Right lobe of liver (tissue), 6 donors: ENCODE data around the gene ZSWIM5. TPM values are rescaled to one million over a fixed set of nuclear protein-coding genes. Genes with fewer than 3 reads are reported as not detected.
"Not testable (repeated sequence)": the region's sequence is repeated elsewhere in the genome, so short reads cannot be mapped to it uniquely, and the experiment has no call there.

Experiments used
- ATAC-seq, 4 donors: fragments of 200-7000 bp; cut with Tn5 transposase; one replicate each; pipeline ENCODE4 v1.9.1; 2020; ENCODE audit warnings: mild to moderate bottlenecking in 4 of 4, moderate library complexity in 4 of 4
- DNase-seq, 3 donors: peaks; one replicate each; pipeline ENCODE4 v3.0.0-alpha.2; 2020
- H3K27ac ChIP-seq, 3 donors: fragments of 200-600 bp; one replicate each; pipeline ENCODE4 v1.8.0; 2022
- H3K27me3 ChIP-seq, 2 donors: fragments of 200-600 bp; one replicate each; pipeline ENCODE4 v1.8.0; 2022
- H3K36me3 ChIP-seq, 4 donors: fragments of 200-600 bp; sonication (generic) in 1 of 4; one replicate each; pipeline versions ENCODE4 v1.5.1 to v1.8.0; 2017 to 2022; ENCODE audit warnings: control low read depth in 1 of 4
- H3K4me1 ChIP-seq, 4 donors: fragments of 200-600 bp; sonication (generic) in 1 of 4; one replicate each; pipeline versions ENCODE4 v1.5.1 to v1.8.0; 2017 to 2022; ENCODE audit warnings: control low read depth in 1 of 4
- H3K4me3 ChIP-seq, 3 donors: fragments of 200-600 bp; one replicate each; pipeline ENCODE4 v1.8.0; 2022
- H3K9me3 ChIP-seq, 4 donors: fragments of 200-600 bp; sonication (generic) in 1 of 4; one replicate each; pipeline versions ENCODE4 v1.5.1 to v1.8.0; 2017 to 2022; ENCODE audit warnings: control low read depth in 1 of 4
- CTCF ChIP-seq, 4 donors: fragments of 200-600 bp in 3 of 4; fragments of 450-650 bp in 1 of 4; IDR thresholded peaks; one replicate each; pipeline versions ENCODE4 v1.5.1 to v1.8.0; 2016 to 2022; ENCODE audit warnings: antibody characterized with exemption in 4 of 4, mild to moderate bottlenecking in 2 of 4
- POLR2A ChIP-seq: fragments of 450-650 bp; IDR thresholded peaks from one replicate; pipeline ENCODE4 v1.6.1; 2017; ENCODE audit warnings: antibody characterized with exemption, mild to moderate bottlenecking
- WGBS: methylation state at CpG from one replicate; pipeline ENCODE4 v1.1.6; 2018; ENCODE audit warnings: low coverage, low lambda C conversion rate; ENCODE audit not compliant: insufficient coverage; ENCODE audit errors: missing lambda C conversion rate; 5-methylcytosine and 5-hydroxymethylcytosine counted together
- intact Hi-C, 2 donors: fragments of 100-400 bp; cut with DNase I; formaldehyde crosslinking; loops; one replicate each; pipeline versions ENCODE4 v1.11.2 to v1.14.1; 2022
- total RNA-seq, 6 experiments: library from RNA; depleted of rRNA in 2 of 6; stranded (reverse); fragments of >200 nt in 2 of 6; fragmentation: NEBNext Ultra II Directional in 3 of 6; extraction: Animal tissue kit (Norgen Biotek cat#: 25700) in 3 of 6; gene quantifications; one replicate each; pipeline versions ENCODE4 v1.1.0 to v1.2.4, GENCODE V29; 2016 to 2023
- donor health status: DM: no; HTN: yes; CAD: no.
- donor health status: DM: no; HTN: no; CAD: no.
- donor health status: DM: no; HTN: no; CAD: no.
- donor health status: DM: no; HTN: yes; CAD: no.
- donor health status: DM: no; HTN: yes; CAD: no.

ZSWIM5 gene
- total RNA-seq, 6 experiments from 2014 or later, result 0.18 to 0.46 (median 0.31) TPM

- peaks cover 0 to 13% (median 5%) of the 10 kb centered on the region in 4 donors for H3K4me1 ChIP-seq
- H3K27me3 ChIP-seq, result no peaks in the 10 kb centered on the region
- no peaks in the 10 kb centered on the region for H3K9me3 ChIP-seq
- no peak overlapping the region for H3K27ac ChIP-seq
- DNase-seq, result peak in 1 of 3 donors; percentile 29
- no peak for TF ChIP-seq POLR2A
- TF ChIP-seq CTCF (IDR thresholded peaks at IDR 0.05), result no peak
- H3K36me3 ChIP-seq, result peaks cover 3 to 76% (median 50%) of the 10 kb centered on the region in 4 donors
- intact Hi-C loops, result no loop called here
- no peak for ATAC-seq
- no peak overlapping the region for H3K4me3 ChIP-seq
- 83% methylated on average over 1 of the region's 6 CpGs for WGBS
Observed at GRCh38 chr1:45005761-45006160, 200.6 kb downstream of the ZSWIM5 start.

- TF ChIP-seq CTCF (IDR thresholded peaks at IDR 0.05) (no peak), POLR2A (no peak)
- peak in 1 of 3 donors; percentile 31 for DNase-seq
- no peak overlapping the region for H3K27ac ChIP-seq
- no peaks in the 10 kb centered on the region for H3K27me3 ChIP-seq
- peaks cover 3 to 73% (median 49%) of the 10 kb centered on the region in 4 donors for H3K36me3 ChIP-seq
- H3K9me3 ChIP-seq, result no peaks in the 10 kb centered on the region
- intact Hi-C loops, result no loop called here
- H3K4me1 ChIP-seq, result peaks cover 0 to 4% (median 0%) of the 10 kb centered on the region in 4 donors
- ATAC-seq, result no peak
- WGBS, result 57% methylated on average over 1 of the region's 7 CpGs
- no peak overlapping the region for H3K4me3 ChIP-seq
Observed at GRCh38 chr1:45004281-45004920, 202.0 kb downstream of the ZSWIM5 start.

GRCh38 chr1:45003741-45004140 is 202.7 kb downstream of the ZSWIM5 start:
- DNase-seq (no peak), ATAC-seq (no peak)
- H3K4me3 ChIP-seq, result no peak overlapping the region
- TF ChIP-seq CTCF (IDR thresholded peaks at IDR 0.05), result no peak
- 82% methylated on average over 5 of the region's 14 CpGs for WGBS
- H3K4me1 ChIP-seq, result peaks cover 0 to 2% (median 0%) of the 10 kb centered on the region in 4 donors
- H3K27me3 ChIP-seq, result no peaks in the 10 kb centered on the region
- H3K27ac ChIP-seq, result no peak overlapping the region
- intact Hi-C loops, result no loop called here
- no peaks in the 10 kb centered on the region for H3K9me3 ChIP-seq
- peaks cover 3 to 66% (median 44%) of the 10 kb centered on the region in 4 donors for H3K36me3 ChIP-seq

GRCh38 chr1:45002650-45003645 is 203.5 kb downstream of the ZSWIM5 start:
- no peak for TF ChIP-seq CTCF (IDR thresholded peaks at IDR 0.05)
- no peak for TF ChIP-seq POLR2A
- H3K4me3 ChIP-seq, result no peak overlapping the region
- DNase-seq, result peak in 1 of 3 donors; percentile 53
- intact Hi-C loops, result no loop called here
- peaks cover 3 to 58% (median 36%) of the 10 kb centered on the region in 4 donors for H3K36me3 ChIP-seq
- no peaks in the 10 kb centered on the region for H3K27me3 ChIP-seq
- no peak overlapping the region for H3K27ac ChIP-seq
- H3K9me3 ChIP-seq, result no peaks in the 10 kb centered on the region
- no CpG with 5 or more reads among the region's 17 CpGs for WGBS
- peaks cover 0 to 2% (median 0%) of the 10 kb centered on the region in 4 donors for H3K4me1 ChIP-seq
- ATAC-seq, result no peak

- ATAC-seq, intact Hi-C loops, H3K4me3 ChIP-seq, H3K9me3 ChIP-seq, H3K27ac ChIP-seq, H3K27me3 ChIP-seq, H3K4me1 ChIP-seq: not testable (repeated sequence)
- H3K36me3 ChIP-seq, result peaks cover 1 to 44% (median 27%) of the 10 kb centered on the region in 4 donors
- WGBS, result 86% methylated on average over 5 of the region's 8 CpGs
- DNase-seq, result peak in 1 of 3 donors; percentile 32
Observed at GRCh38 chr1:45001576-45001975, 204.8 kb downstream of the ZSWIM5 start.
